DMS153 treated with DMSO at 0.1 percent for 48 hours (cell line): ENCODE data around the gene CTSA.
"Not testable (repeated sequence)": the region's sequence is repeated elsewhere in the genome, so short reads cannot be mapped to it uniquely, and the experiment has no call there.

Experiments
- DNase-seq: peaks from one replicate; lab custom pipeline; 2025; ENCODE audit not compliant: unreplicated experiment; lab: John Stamatoyannopoulos, UW

The CTSA gene

GRCh38 chr20:45866454-45866853, 24.7 kb upstream of the CTSA start:
- DNase-seq = no peak

- no peak for DNase-seq
Measured at GRCh38 chr20:45867136-45867818, 23.9 kb upstream of the CTSA start.

DNA sequence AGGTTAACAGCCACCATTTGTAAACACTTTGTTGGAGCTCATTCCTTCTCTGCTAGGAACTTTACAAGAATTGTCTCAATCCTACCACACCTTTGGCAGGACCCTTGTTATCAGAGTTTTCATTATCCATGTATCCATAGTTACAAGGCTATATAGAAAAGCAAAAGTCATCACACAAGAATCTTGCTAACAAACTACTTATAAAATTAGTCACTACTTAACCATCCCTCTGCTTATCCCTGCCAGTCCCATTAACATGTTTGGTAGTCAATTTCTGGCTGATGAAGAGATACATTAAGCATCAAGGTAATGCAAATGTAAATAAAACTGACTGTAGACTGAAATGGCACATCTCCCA, 23.3 kb upstream of the CTSA start:
- no peak for DNase-seq

DNA sequence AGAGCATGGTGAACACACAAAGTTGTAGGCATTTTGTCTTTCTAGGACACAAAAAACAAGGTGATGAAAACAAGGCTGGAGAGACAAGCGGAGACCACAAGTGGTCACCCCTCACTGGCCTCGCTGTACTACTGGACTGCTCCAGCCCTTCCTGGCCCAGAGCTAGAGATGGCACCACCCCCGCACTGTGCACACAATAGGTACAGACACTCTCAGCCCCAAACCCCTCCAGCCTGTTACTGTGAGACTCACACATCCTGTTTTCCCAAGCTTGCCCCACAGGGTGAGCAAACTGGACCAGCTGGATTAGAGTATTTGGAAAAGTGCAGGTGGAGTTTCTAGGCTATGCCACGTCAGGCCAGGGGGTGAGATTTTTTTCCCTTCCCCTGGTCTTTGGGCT, 18.5 kb upstream of the CTSA start:
- DNase-seq = no peak

DNA sequence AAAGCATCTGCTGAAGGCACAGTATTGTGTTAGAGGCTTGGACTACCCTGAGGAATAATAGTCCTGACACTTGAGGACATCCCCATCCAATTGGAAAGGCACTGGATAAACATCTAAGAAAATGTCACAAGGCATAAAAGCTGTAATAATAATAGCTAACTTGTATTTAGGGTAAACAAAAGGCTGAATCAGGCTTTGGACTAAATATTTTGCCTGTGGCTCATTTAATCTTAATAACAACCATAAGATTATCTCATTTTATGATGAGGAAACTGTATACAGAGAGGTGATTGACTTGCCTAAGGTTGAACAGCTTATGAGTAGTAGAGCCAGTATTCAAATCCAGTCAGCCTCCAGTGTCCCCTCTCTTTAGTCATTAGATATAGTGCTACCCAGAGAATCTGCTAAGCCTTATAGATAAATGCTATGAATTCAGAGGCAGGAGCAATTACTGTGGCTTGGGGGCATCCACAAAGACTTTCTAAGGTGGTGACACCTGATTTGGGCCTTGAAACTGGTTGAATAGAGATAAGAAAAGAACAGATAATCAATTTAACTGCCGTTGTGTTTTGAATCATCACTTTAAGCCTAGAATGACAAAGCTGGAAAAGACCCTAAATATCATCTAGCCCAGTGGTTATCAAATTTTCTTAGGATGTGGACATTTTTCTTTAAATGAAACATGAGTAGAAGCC, 17.6 kb upstream of the CTSA start:
- DNase-seq = no peak

- not testable (repeated sequence) for DNase-seq
Measured at GRCh38 chr20:45874104-45874481, 17.0 kb upstream of the CTSA start.

DNA sequence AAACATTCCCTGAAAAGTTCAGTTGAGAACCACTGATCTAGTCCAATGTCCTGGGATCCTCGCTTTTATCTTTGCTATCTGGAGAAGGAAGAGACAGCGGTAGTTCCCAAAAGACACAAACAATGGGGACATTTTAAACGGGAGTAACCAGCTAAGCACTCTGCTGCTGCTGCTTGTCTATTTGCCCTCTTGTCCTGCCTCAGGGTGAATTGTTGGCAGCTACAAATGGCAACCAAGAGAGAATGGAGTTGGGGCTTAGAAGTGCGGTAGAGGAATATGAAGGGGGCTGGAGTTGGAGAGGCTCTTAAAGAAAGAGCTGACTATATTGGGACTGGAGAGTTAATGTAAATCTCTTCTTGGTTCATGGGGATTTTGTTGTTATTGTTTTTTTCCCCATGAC, 16.6 kb upstream of the CTSA start:
- no peak for DNase-seq

DNA sequence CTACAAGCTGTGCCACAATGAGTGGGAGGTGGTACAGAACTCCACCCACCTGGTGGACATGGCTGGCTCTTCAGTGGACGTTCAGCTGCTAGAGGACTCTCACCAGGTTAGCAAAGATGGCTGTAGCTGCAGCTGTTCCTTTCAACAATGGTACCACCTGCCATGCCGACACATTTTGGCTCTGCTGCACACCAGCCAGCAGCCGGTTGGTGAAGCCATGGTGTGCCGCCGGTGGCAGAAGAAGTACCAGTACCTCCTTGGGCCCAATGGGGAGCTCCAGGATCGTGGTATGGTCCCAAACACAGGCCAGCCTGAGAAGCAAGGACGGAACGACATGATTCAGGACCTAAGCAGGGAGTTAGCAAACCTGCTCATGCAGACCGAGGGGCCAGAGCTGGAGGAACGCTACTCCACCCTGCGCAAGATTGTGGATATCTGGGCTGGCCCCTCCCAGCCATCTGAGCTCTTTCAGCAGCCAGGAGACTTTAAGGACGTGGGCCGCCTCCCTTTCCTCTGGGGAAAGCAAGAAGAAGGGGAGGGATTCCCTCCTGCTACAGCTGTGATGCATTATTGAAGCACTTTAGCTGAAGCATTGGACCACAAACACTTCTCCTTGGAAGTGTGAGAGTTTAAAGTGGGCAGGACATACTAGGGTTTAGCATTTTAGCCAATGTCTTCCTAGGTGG, 12.9 kb upstream of the CTSA start:
- DNase-seq = no peak

DNA sequence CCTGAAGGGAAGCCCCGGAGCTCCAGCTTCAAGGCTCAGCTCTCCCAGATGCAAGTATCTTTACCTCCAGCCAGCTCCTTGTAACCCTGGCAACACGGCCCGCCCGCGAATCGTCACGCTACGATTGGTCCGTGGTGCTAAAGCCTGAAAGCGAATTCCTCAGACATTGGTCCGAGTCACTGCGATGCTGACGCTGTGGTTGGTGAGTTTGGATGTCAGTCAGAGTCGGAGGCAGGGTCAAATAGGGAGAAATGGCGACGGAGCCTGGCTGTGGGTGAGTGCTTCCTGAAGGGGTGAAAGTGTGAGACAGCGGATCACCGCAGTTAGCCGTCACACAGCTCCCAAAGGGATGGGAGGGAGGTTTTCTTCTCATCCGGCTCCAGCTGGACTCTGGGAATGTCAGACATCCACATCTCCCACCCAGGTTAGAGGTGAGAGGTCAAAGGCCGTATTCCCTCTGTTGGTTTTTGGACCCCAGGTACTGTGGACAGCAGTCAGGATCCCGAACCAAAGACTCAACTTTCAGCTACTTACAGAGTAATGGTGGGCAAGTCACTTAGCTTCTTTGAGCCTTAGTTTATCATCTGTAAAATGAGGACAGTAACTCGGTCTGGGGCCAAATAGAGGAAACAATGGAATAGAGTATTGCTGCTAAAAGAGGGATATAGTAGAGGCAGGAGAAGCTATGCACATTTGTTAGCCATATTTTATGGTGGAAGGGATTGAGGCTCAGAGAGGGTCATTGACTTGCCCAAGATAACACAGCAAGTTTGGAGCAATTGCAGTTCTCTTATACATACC, 9.9 kb upstream of the CTSA start, which contains the start of gene ZSWIM1:
TSS of gene ZSWIM1 (plus strand) at position 240 of the 801 bp plus-strand sequence. CDS start 1,366 bp downstream, outside the sequence.
- peak; percentile 96 for DNase-seq

DNA sequence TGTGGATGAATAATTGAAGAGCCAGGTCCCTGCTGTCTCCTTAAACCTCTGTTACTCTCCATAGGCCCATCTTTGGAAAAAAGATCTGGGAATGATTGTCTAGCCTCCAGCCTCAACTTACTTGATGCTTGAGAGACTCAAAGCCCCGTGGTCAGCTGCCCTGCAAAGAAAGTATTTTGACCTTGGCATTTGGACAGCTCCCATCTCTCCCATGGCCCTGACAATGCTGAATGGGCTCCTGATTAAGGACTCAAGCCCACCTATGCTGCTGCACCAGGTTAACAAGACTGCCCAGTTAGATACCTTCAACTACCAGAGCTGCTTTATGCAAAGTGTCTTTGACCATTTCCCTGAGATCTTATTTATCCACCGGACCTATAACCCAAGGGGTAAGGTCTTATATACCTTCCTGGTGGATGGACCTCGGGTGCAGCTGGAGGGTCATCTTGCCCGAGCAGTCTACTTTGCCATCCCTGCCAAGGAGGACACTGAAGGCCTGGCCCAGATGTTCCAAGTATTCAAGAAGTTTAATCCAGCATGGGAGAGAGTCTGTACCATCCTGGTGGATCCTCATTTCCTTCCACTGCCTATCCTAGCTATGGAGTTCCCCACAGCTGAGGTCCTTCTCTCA, 8.6 kb upstream of the CTSA start:
- no peak for DNase-seq

GRCh38 chr20:45883100-45883469, 8.1 kb upstream of the CTSA start:
- DNase-seq = no peak

- DNase-seq = no peak
Measured at GRCh38 chr20:45886590-45887345, 4.4 kb upstream of the CTSA start.

DNA sequence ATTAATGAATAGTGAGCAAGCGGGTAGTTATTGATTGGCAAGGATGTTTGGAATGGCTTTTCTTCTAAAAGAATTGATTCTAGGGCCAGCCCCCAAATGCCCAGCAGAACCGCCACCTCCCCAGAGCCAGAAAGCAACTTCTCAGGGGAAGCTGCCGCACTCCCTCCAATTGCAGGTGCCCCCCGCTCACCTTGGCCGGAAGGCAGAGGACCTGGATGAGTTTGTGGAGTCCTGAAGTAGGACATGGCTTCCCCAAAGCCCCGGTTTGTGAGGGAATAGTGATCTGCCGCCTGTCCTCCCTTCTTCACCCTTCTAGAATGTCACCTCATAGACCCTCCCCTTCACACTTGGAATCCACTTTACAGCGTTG, 3.8 kb upstream of the CTSA start, which contains the start of gene SPATA25:
TSS of gene SPATA25 (minus strand) at position 277 of the 370 bp plus-strand sequence. CDS start at position 245, 32 bp downstream.
- no peak for DNase-seq

GRCh38 chr20:45888681-45889080, 2.5 kb upstream of the CTSA start:
- no peak for DNase-seq

DNA sequence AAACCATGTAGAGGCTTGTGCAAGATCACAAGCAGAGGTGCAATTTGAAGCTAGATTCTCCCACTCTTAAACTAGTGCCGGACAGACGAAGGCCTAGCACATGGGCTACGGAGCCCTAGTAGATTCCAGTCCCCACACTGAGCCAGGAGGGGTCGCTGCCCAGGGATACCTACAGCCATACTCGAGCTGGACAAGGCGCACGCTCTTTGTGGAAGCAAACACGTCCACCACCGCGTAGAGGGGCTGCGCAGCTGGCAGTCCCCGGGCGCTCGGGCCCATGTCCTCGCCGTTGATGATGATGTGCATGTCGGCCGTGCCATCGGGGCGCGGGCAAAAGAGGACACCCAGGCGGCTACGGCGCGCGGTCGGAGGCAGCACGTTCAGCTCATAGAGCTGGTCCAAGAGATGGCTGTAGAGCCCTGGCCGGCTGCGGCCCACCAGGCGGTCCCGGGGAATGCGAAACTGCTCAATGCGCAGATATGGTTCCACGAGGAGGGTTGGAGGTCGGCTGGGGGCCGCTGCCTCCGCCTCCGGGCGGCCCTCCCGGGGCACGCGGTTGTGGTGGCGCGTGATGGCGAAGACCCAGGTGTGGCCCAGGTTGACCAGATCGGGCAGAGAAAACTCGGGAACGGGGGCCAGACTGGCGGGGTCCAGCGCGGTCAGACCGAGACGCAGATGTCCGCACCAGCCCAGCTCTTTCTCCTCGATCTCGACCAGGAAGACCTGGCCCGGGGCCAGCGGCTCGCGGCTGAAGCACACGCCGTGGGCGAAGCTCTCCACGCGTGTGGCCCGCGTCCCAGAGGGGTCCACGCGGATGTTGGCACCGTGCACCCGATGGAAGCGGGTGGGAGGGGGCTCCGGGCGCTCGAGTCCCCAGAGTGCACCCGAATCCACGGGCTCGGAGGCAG, 804 bp upstream of the CTSA start:
- DNase-seq = peak; percentile 44

- no peak for DNase-seq
Measured at GRCh38 chr20:45892049-45892825, 1.1 kb downstream of the CTSA start.

- DNase-seq = no peak
Measured at GRCh38 chr20:45892828-45893500, 1.8 kb downstream of the CTSA start.

DNA sequence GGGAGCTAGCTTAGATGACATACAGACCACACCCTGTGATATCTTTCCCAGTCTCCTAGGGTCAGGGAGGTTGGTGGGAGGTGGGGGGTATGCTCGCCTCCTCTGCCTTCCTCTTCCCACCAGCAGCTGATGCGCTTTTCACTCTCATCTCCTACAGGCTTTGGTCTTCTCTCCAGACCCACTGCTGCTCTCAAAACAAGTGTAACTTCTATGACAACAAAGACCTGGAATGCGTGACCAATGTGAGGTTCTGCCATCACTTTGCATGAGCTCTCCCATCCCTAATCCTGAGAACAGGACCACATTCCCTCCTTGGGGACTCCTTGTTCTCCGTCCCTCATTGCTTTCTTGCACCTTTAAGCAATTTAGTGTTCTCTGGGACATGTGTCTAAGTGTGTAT, 2.7 kb downstream of the CTSA start:
- no peak for DNase-seq
